HepG2 (cell line): ENCODE data around the gene CDC42EP4. TPM values are rescaled to one million over a fixed set of nuclear protein-coding genes. Genes with fewer than 3 reads are reported as not detected.

Experiments used
- CHCHD3 ChIP-seq: sonication (generic); formaldehyde crosslinking; IDR thresholded peaks from 2 replicates; pipeline ENCODE4 v1.8.0; 2022; ENCODE audit warnings: mild to moderate bottlenecking, missing genetic modification reagents, moderate library complexity
- DPF2 ChIP-seq: sonication (generic); formaldehyde crosslinking; IDR thresholded peaks from 2 replicates; pipeline ENCODE4 v1.4.0; 2020; ENCODE audit warnings: mild to moderate bottlenecking, low read depth, missing genetic modification reagents, borderline replicate concordance
- FLYWCH1 ChIP-seq: sonication (generic); formaldehyde crosslinking; IDR thresholded peaks from 2 replicates; pipeline ENCODE4 v1.8.1; 2023; ENCODE audit warnings: mild to moderate bottlenecking, missing genetic modification reagents
- GTF2F1 ChIP-seq: fragments of 150-350 bp; IDR thresholded peaks from 2 replicates; pipeline ENCODE4 v1.6.1; 2014; ENCODE audit warnings: low read length
- HMG20A ChIP-seq: IDR thresholded peaks from 2 replicates; pipeline ENCODE4 v1.6.1; 2016; ENCODE audit warnings: borderline replicate concordance
- HOXD1 ChIP-seq: sonication (generic); formaldehyde crosslinking; IDR thresholded peaks from 2 replicates; pipeline ENCODE4 v1.5.0; 2020; ENCODE audit warnings: missing genetic modification reagents
- KLF13 ChIP-seq: sonication (generic); formaldehyde crosslinking; IDR thresholded peaks from 2 replicates; pipeline ENCODE4 v1.4.0; 2020; ENCODE audit warnings: mild to moderate bottlenecking, missing genetic modification reagents
- NFIC ChIP-seq: IDR thresholded peaks from 2 replicates; pipeline ENCODE4 v1.6.1; 2012; ENCODE audit warnings: mild to moderate bottlenecking, low read length, inconsistent platforms
- SOX6 ChIP-seq, 2 experiments: fragments of 450-650 bp in 1 of 2; sonication (generic) in 1 of 2; formaldehyde crosslinking in 1 of 2; IDR thresholded peaks; 2 replicates each; pipeline versions ENCODE4 v1.4.0 to v1.6.1; 2017 to 2020; ENCODE audit warnings: antibody characterized with exemption in 1 of 2, mild to moderate bottlenecking in 1 of 2, missing genetic modification reagents in 1 of 2
- SP2 ChIP-seq: sonication (generic); formaldehyde crosslinking; IDR thresholded peaks from 2 replicates; pipeline ENCODE4 v1.5.1; 2020; ENCODE audit warnings: mild to moderate bottlenecking, missing genetic modification reagents
- ZNF629 ChIP-seq: sonication (generic); formaldehyde crosslinking; conservative IDR thresholded peaks from 2 replicates; pipeline ENCODE4 v1.5.0; 2020; ENCODE audit warnings: missing genetic modification reagents
- ZNF816 ChIP-seq: sonication (generic); formaldehyde crosslinking; IDR thresholded peaks from 2 replicates; pipeline ENCODE4 v1.8.0; 2022; ENCODE audit warnings: missing genetic modification reagents, mild to moderate bottlenecking, borderline replicate concordance
- ZSCAN22 ChIP-seq: sonication (generic); formaldehyde crosslinking; IDR thresholded peaks from 2 replicates; pipeline ENCODE4 v1.4.0; 2020; ENCODE audit warnings: mild to moderate bottlenecking, missing genetic modification reagents
- polyA plus RNA-seq, 8 experiments: library from polyadenylated mRNA; depleted of rRNA in 3 of 8; stranded (reverse) in 7 of 8; unstranded in 1 of 8; fragments of >200 nt; fragmentation: Illumina TruSeq in 4 of 8; extraction: Trizol in 4 of 8; gene quantifications; 2 replicates each; pipeline versions ENCODE4 v1.2.1 to v1.2.3, GENCODE V29; 2011 to 2016; ENCODE audit warnings: low read depth in 4 of 8, missing spikeins in 1 of 8, mixed read lengths in 1 of 8; ENCODE audit not compliant: insufficient read depth in 1 of 8
- total RNA-seq, 5 experiments: library from RNA; depleted of rRNA; stranded (reverse); fragments of >200 nt; fragmentation: Illumina TruSeq; extraction: Trizol; gene quantifications; 2 replicates each; pipeline ENCODE4 v1.2.3, GENCODE V29; 2016; ENCODE audit warnings: low read depth in 1 of 5
- TF ChIP-seq, protein P1 (sequence below): sonication (generic); formaldehyde crosslinking; IDR thresholded peaks from 2 replicates; pipeline ENCODE4 v1.5.0; 2020; ENCODE audit warnings: mild to moderate bottlenecking, missing genetic modification reagents
- TF ChIP-seq, protein P2 (sequence below): sonication (generic); formaldehyde crosslinking; IDR thresholded peaks from 2 replicates; pipeline ENCODE4 v1.4.0; 2020; ENCODE audit warnings: missing genetic modification reagents
- TF ChIP-seq, protein P3 (sequence below): IDR thresholded peaks from 2 replicates; pipeline ENCODE4 v1.6.1; 2016; ENCODE audit warnings: low read depth, control low read depth
- TF ChIP-seq, protein P4 (sequence below): sonication (generic); formaldehyde crosslinking; IDR thresholded peaks from 2 replicates; pipeline ENCODE4 v1.4.0; 2020; ENCODE audit warnings: missing genetic modification reagents, borderline replicate concordance

CDC42EP4 gene
- total and polyA plus RNA-seq, 2 of the 13 experiments (the other 11 are each of a cell fraction or from before 2014, with no cell fraction given): 19.0 to 54.0 TPM

DNA sequence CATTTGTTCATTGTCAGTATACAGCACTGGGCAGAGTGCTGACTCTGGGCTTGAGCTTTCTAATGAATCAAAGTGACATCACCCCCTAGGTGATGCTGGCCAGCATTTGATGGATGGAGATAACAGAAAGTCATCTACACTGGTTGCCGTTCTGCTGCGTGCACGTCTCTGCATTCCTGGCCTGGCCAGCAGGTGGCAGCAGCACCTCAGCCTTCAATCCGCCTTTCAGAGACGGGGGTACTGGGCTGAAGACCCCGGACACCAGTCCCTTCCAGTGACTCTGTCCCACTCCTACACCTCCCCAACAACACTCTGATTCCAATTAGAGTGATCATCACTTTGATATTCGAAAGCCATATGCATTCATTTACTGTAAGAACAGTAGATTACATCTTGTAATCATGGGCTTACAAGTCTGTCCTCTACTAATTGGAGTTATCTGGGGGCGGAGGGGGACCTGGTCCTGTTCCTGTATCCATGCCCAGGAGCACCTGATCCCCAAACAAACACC is 56.1 kb downstream of the CDC42EP4 start (continued):
- TF ChIP-seq, protein P1, sequence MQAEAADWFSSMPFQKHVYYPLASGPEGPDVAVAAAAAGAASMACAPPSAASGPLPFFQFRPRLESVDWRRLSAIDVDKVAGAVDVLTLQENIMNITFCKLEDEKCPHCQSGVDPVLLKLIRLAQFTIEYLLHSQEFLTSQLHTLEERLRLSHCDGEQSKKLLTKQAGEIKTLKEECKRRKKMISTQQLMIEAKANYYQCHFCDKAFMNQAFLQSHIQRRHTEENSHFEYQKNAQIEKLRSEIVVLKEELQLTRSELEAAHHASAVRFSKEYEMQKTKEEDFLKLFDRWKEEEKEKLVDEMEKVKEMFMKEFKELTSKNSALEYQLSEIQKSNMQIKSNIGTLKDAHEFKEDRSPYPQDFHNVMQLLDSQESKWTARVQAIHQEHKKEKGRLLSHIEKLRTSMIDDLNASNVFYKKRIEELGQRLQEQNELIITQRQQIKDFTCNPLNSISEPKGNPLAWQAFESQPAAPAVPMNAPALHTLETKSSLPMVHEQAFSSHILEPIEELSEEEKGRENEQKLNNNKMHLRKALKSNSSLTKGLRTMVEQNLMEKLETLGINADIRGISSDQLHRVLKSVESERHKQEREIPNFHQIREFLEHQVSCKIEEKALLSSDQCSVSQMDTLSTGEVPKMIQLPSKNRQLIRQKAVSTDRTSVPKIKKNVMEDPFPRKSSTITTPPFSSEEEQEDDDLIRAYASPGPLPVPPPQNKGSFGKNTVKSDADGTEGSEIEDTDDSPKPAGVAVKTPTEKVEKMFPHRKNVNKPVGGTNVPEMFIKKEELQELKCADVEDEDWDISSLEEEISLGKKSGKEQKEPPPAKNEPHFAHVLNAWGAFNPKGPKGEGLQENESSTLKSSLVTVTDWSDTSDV (CRISPR knock-in tag): no peak
- TF ChIP-seq, protein P2, sequence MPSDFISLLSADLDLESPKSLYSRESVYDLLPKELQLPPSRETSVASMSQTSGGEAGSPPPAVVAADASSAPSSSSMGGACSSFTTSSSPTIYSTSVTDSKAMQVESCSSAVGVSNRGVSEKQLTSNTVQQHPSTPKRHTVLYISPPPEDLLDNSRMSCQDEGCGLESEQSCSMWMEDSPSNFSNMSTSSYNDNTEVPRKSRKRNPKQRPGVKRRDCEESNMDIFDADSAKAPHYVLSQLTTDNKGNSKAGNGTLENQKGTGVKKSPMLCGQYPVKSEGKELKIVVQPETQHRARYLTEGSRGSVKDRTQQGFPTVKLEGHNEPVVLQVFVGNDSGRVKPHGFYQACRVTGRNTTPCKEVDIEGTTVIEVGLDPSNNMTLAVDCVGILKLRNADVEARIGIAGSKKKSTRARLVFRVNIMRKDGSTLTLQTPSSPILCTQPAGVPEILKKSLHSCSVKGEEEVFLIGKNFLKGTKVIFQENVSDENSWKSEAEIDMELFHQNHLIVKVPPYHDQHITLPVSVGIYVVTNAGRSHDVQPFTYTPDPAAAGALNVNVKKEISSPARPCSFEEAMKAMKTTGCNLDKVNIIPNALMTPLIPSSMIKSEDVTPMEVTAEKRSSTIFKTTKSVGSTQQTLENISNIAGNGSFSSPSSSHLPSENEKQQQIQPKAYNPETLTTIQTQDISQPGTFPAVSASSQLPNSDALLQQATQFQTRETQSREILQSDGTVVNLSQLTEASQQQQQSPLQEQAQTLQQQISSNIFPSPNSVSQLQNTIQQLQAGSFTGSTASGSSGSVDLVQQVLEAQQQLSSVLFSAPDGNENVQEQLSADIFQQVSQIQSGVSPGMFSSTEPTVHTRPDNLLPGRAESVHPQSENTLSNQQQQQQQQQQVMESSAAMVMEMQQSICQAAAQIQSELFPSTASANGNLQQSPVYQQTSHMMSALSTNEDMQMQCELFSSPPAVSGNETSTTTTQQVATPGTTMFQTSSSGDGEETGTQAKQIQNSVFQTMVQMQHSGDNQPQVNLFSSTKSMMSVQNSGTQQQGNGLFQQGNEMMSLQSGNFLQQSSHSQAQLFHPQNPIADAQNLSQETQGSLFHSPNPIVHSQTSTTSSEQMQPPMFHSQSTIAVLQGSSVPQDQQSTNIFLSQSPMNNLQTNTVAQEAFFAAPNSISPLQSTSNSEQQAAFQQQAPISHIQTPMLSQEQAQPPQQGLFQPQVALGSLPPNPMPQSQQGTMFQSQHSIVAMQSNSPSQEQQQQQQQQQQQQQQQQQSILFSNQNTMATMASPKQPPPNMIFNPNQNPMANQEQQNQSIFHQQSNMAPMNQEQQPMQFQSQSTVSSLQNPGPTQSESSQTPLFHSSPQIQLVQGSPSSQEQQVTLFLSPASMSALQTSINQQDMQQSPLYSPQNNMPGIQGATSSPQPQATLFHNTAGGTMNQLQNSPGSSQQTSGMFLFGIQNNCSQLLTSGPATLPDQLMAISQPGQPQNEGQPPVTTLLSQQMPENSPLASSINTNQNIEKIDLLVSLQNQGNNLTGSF (CRISPR knock-in tag): no peak
- TF ChIP-seq, protein P3, sequence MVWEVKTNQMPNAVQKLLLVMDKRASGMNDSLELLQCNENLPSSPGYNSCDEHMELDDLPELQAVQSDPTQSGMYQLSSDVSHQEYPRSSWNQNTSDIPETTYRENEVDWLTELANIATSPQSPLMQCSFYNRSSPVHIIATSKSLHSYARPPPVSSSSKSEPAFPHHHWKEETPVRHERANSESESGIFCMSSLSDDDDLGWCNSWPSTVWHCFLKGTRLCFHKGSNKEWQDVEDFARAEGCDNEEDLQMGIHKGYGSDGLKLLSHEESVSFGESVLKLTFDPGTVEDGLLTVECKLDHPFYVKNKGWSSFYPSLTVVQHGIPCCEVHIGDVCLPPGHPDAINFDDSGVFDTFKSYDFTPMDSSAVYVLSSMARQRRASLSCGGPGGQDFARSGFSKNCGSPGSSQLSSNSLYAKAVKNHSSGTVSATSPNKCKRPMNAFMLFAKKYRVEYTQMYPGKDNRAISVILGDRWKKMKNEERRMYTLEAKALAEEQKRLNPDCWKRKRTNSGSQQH: no peak
- TF ChIP-seq ZNF629 (CRISPR knock-in tag) (no peak), ZNF816 (CRISPR knock-in tag) (no peak), GTF2F1 (no peak), HMG20A (CRISPR knock-in tag) (0 out of 2 replicates have a peak, but pooled peaks have one; percentile 21), HOXD1 (CRISPR knock-in tag) (no peak), DPF2 (CRISPR knock-in tag) (no peak), ZSCAN22 (CRISPR knock-in tag) (no peak), FLYWCH1 (no peak), NFIC (no peak), KLF13 (CRISPR knock-in tag) (no peak), SP2 (CRISPR knock-in tag) (no peak), CHCHD3 (no peak), SOX6 (IDR thresholded peaks at IDR 0.05) (no peak), SOX6 (CRISPR knock-in tag; IDR thresholded peaks at IDR 0.05) (peak; percentile 31; the same call in 1 of the 2 replicates)
- TF ChIP-seq, protein P4, sequence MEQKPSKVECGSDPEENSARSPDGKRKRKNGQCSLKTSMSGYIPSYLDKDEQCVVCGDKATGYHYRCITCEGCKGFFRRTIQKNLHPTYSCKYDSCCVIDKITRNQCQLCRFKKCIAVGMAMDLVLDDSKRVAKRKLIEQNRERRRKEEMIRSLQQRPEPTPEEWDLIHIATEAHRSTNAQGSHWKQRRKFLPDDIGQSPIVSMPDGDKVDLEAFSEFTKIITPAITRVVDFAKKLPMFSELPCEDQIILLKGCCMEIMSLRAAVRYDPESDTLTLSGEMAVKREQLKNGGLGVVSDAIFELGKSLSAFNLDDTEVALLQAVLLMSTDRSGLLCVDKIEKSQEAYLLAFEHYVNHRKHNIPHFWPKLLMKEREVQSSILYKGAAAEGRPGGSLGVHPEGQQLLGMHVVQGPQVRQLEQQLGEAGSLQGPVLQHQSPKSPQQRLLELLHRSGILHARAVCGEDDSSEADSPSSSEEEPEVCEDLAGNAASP (CRISPR knock-in tag): peak; percentile 55; the same call in 1 of the 2 replicates
